Transverse colon (tissue), 4 donors: ENCODE data around the gene TRAM1L1. TPM values are rescaled to one million over a fixed set of nuclear protein-coding genes. Genes with fewer than 3 reads are reported as not detected.

Source experiments
- DNase-seq: peaks from one replicate; pipeline ENCODE4 v3.0.0-alpha.2; 2019
- H3K27ac ChIP-seq, 4 donors: fragments of 200-600 bp; sonication (generic); 2 replicates each; pipeline ENCODE4 v1.5.1; 2016 to 2018; ENCODE audit warnings: inconsistent platforms in 4 of 4
- H3K27me3 ChIP-seq: fragments of 200-600 bp; sonication (generic); 2 replicates; pipeline ENCODE4 v1.5.1; 2017; ENCODE audit warnings: inconsistent platforms
- H3K36me3 ChIP-seq, 4 donors: fragments of 200-600 bp; sonication (generic); 2 replicates each; pipeline ENCODE4 v1.5.1; 2017 to 2019; ENCODE audit warnings: inconsistent platforms in 4 of 4
- H3K4me1 ChIP-seq, 4 donors: fragments of 200-600 bp; sonication (generic); 2 replicates each; pipeline ENCODE4 v1.5.1; 2017 to 2020; ENCODE audit warnings: inconsistent platforms in 4 of 4
- H3K4me3 ChIP-seq, 4 donors: fragments of 200-600 bp; sonication (generic); 1 replicate in 1 of 4; 2 replicates in 3 of 4; pipeline versions ENCODE4 v1.5.1 to v1.6.1; 2017 to 2019; ENCODE audit warnings: inconsistent platforms in 4 of 4
- H3K9me3 ChIP-seq, 2 donors: fragments of 200-600 bp; sonication (generic); 2 replicates each; pipeline ENCODE4 v1.5.1; 2017 to 2019; ENCODE audit warnings: inconsistent platforms in 2 of 2
- EP300 ChIP-seq: sonication (generic); formaldehyde crosslinking; IDR thresholded peaks from one replicate; pipeline ENCODE4 v1.6.1; 2017; ENCODE audit warnings: antibody characterized with exemption, low read depth
- POLR2A ChIP-seq: fragments of 450-650 bp; IDR thresholded peaks from one replicate; pipeline ENCODE4 v1.6.1; 2016; ENCODE audit warnings: antibody characterized with exemption, mild to moderate bottlenecking, moderate library complexity
- POLR2AphosphoS5 ChIP-seq, 3 donors: sonication (generic); formaldehyde crosslinking; IDR thresholded peaks; one replicate each; pipeline ENCODE4 v1.6.1; 2016; ENCODE audit warnings: antibody characterized with exemption in 3 of 3
- WGBS, 2 donors: methylation state at CpG; one replicate each; pipeline ENCODE4 v1.1.5; 2018; ENCODE audit warnings: low coverage in 1 of 2; 5-methylcytosine and 5-hydroxymethylcytosine counted together
- in situ Hi-C, 4 donors: fragments of 200-750 bp; cut with MboI; loops; one replicate each; pipeline versions ENCODE4 v1.15.0 to v1.15.1; 2017; ENCODE audit warnings: low sequenced_read_pairs in 3 of 4, low pct_ligation_motif_present in 1 of 4, low pct_unique_long_range_greater_than_20kb in 1 of 4
- intact Hi-C: fragments of 100-400 bp; cut with DNase I; formaldehyde crosslinking; loops from one replicate; pipeline ENCODE4 v1.15.1; 2023; ENCODE audit warnings: low total_unique reads
- total RNA-seq, 4 donors: library from RNA; depleted of rRNA; stranded (reverse); fragments of >200 nt; gene quantifications; one replicate each; pipeline ENCODE4 v1.1.0, GENCODE V29; 2016
- TF ChIP-seq, protein P1 (sequence below), 5 experiments: fragments of 200-600 bp in 3 of 5; fragments of 450-650 bp in 2 of 5; sonication (generic) in 3 of 5; IDR thresholded peaks; 1 replicate in 2 of 5; 2 replicates in 3 of 5; pipeline ENCODE4 v1.5.1; 2016 to 2017; ENCODE audit warnings: antibody characterized with exemption in 5 of 5, inconsistent platforms in 3 of 5, mild to moderate bottlenecking in 2 of 5, moderate library complexity in 1 of 5

TRAM1L1 gene
- total RNA-seq = under 1 TPM in 2 of 4 donors, not detected in 2; 0.27 to 0.48 TPM

DNA sequence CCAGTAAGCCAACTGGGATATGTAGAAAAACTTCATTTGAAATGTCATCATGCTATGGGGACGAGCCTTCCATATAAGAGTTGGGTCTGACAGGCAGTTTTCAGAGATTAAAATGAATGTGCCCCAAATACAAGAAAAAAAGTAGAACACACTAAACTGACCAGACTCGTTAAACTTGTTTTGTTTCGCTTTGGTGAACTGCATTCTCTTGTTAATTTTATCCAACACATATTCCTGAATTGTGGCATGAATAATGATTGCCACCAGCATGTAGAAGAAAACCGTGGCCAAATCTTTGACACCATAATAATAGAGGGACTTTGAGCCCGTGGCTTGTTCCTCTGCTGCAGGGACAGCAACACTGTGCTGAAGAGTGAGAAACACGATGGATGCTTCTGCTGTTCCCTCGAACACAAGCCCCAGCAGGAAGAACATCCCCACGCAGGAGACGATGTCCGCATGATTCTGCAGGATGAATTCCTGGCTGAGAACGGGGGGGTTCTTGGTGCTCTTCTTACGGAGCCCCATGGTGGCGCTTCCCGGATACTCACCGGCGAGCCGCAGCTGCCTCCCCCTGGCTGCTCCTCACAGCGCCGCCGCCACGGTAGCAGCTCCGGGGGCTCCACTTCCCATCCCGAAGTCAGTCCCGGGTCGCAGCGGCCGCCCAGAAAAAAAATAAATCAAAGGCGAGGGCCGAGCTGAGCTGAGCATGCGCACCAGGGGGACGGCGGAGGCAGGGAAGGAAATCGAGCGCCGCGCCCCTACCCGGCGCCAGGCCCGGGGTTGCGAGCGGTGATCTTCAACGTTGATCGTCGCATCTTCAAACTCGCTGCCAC is at the start of gene TRAM1L1:
TRAM1L1 (minus strand) TSS at position 711 of the 836 bp plus-strand sequence; CDS start at position 528, 183 bp downstream.
- intact Hi-C loops = no loop called here
- WGBS, 2 donors = 15 to 25% methylated on average over 5 to 39 of the region's 45 CpGs

DNA sequence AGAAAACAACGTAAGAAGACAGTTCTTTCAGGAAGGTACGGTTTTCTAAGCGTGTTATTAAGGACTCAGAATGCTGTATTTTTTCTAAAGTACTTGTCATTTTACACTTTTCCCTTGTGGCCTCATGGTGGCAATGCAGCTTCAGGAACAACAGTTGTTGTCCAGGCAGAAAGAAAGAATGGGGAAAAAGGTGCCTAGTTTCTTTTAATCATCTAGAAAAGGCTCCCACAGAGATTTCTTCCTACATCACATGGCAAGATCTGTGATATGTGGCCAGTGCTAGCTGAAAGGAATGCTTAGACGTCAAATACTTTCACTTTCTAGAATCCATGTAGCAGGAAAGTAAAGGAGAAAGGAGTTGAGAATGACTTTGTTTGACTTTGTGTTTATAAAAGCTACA is 49.0 kb upstream of the TRAM1L1 start:
- Histone ChIP-seq H3K4me3 (no peak overlapping the region), H3K27ac (no peak overlapping the region), H3K27me3 (no peaks in the 10 kb centered on the region), H3K9me3 (no peaks in the 10 kb centered on the region), H3K4me1 (peaks cover 0 to 2% (median 0%) of the 10 kb centered on the region in 4 donors), H3K36me3 (peaks cover 0 to 2% (median 0%) of the 10 kb centered on the region in 4 donors)
- in situ Hi-C loops = no loop called here
- intact Hi-C loops = no loop called here
- no peak for TF ChIP-seq EP300
- TF ChIP-seq, protein P1, sequence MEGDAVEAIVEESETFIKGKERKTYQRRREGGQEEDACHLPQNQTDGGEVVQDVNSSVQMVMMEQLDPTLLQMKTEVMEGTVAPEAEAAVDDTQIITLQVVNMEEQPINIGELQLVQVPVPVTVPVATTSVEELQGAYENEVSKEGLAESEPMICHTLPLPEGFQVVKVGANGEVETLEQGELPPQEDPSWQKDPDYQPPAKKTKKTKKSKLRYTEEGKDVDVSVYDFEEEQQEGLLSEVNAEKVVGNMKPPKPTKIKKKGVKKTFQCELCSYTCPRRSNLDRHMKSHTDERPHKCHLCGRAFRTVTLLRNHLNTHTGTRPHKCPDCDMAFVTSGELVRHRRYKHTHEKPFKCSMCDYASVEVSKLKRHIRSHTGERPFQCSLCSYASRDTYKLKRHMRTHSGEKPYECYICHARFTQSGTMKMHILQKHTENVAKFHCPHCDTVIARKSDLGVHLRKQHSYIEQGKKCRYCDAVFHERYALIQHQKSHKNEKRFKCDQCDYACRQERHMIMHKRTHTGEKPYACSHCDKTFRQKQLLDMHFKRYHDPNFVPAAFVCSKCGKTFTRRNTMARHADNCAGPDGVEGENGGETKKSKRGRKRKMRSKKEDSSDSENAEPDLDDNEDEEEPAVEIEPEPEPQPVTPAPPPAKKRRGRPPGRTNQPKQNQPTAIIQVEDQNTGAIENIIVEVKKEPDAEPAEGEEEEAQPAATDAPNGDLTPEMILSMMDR (IDR thresholded peaks at IDR 0.05) = peak in 4 of 5 experiments; percentile 13 to 36 (median 24)
- no peak for DNase-seq
- 5% methylated on average over 4 of the region's 4 CpGs for WGBS, 2 donors

More for the DNA sequence above, at the start of gene TRAM1L1:
- no peaks in the 10 kb centered on the region for H3K9me3 ChIP-seq
- H3K36me3 ChIP-seq = no peaks in the 10 kb centered on the region
- DNase-seq = peak; percentile 40
- peak within 1 kb of the TSS; percentile 49 to 64 (median 50) for H3K4me3 ChIP-seq
- in situ Hi-C loops = no loop called here
- H3K4me1 ChIP-seq = peaks cover 0 to 11% (median 0%) of the 10 kb centered on the region in 4 donors
- TF ChIP-seq, protein P1 (IDR thresholded peaks at IDR 0.05) = no peak
- TF ChIP-seq POLR2AphosphoS5 (IDR thresholded peaks at IDR 0.05) = no peak
- TF ChIP-seq EP300 = no peak
- TF ChIP-seq POLR2A = no peak
- H3K27ac ChIP-seq = peak within 1 kb of the TSS; percentile 35 to 68 (median 51)
- H3K27me3 ChIP-seq = no peaks in the 10 kb centered on the region

DNA sequence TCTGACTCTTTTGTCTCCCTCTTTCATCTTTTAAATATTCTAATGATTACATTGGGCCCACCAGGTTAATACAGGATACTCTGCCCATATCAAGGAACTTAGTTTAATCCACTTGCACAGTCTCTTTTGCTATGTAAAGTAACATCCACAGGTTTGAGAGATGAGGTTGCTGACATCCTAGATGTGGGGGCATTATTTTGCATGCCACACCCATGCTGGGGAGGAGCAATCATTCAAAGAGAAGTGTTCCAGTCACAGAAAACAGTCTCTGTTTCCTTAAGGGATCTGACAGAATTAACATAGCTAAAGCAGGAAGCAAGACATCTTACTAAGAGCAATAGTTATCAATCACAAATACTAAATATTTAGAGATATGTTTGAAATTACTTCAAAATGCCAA is 11.5 kb upstream of the TRAM1L1 start:
- no peaks in the 10 kb centered on the region for H3K27me3 ChIP-seq
- TF ChIP-seq, protein P1 (IDR thresholded peaks at IDR 0.05) = no peak
- no peak for TF ChIP-seq EP300
- no peak for TF ChIP-seq POLR2AphosphoS5 (IDR thresholded peaks at IDR 0.05)
- TF ChIP-seq POLR2A = no peak
- intact Hi-C loops (no loop called here), in situ Hi-C loops (no loop called here)
- no peaks in the 10 kb centered on the region for H3K9me3 ChIP-seq
- H3K4me3 ChIP-seq = no peak overlapping the region
- DNase-seq = no peak
- no peaks in the 10 kb centered on the region for H3K4me1 ChIP-seq
- no peak overlapping the region for H3K27ac ChIP-seq
- no peaks in the 10 kb centered on the region for H3K36me3 ChIP-seq

DNA sequence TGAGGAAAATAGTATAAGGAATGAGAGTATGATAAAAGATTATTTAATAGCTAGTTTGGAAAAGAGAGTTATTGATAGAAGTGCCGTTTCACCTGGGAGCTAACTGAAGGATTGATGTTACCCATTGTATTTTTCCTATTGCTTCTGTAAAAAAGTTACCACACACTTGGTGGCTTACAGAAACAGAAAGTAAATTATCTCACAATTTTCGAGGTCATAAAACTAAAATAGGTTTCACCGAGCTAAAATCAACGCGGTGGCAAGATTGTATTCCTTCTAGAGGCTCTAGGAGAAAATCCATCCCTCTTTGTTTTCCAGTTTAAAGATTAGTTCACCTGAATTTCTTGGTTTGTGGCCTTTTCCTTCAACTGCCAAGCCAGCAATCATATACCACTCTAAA is 11.1 kb upstream of the TRAM1L1 start:
- intact Hi-C loops = no loop called here
- H3K36me3 ChIP-seq = no peaks in the 10 kb centered on the region
- H3K27ac ChIP-seq = no peak overlapping the region
- 49 to 50% methylated on average over 5 of the region's 5 CpGs for WGBS, 2 donors
- no peaks in the 10 kb centered on the region for H3K27me3 ChIP-seq
- TF ChIP-seq, protein P1 (IDR thresholded peaks at IDR 0.05) = no peak
- TF ChIP-seq POLR2AphosphoS5 (IDR thresholded peaks at IDR 0.05) (no peak), POLR2A (no peak), EP300 (no peak)
- DNase-seq = no peak
- in situ Hi-C loops = no loop called here
- H3K4me3 ChIP-seq = no peak overlapping the region
- H3K4me1 ChIP-seq = no peaks in the 10 kb centered on the region
- no peaks in the 10 kb centered on the region for H3K9me3 ChIP-seq
